ENCODE results near the gene CPTP.

DNA sequence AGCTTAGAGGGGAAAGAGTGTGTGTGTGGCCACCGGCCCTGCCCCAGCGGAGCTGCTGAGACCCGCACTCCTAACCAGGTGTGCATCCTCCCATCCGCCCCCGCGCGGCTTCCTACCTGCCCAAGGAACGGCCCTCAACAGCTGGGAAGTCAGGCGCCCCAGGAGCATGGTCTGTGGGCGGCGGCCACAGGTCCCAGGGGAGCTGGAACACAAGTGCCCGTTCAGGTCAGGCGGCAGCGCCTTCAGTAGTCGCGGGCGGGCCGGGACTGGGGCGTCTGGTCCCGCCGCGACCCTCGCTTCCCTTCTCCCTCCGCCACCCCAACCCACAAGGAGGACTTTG, 50.0 kb downstream of the CPTP start:
- TF ChIP-seq, protein P1, sequence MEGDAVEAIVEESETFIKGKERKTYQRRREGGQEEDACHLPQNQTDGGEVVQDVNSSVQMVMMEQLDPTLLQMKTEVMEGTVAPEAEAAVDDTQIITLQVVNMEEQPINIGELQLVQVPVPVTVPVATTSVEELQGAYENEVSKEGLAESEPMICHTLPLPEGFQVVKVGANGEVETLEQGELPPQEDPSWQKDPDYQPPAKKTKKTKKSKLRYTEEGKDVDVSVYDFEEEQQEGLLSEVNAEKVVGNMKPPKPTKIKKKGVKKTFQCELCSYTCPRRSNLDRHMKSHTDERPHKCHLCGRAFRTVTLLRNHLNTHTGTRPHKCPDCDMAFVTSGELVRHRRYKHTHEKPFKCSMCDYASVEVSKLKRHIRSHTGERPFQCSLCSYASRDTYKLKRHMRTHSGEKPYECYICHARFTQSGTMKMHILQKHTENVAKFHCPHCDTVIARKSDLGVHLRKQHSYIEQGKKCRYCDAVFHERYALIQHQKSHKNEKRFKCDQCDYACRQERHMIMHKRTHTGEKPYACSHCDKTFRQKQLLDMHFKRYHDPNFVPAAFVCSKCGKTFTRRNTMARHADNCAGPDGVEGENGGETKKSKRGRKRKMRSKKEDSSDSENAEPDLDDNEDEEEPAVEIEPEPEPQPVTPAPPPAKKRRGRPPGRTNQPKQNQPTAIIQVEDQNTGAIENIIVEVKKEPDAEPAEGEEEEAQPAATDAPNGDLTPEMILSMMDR (IDR thresholded peaks at IDR 0.05), result no peak
- TF ChIP-seq POLR2AphosphoS5 (IDR thresholded peaks at IDR 0.05; ENCODE audit: insufficient read depth in 1 of 2, low read depth in 1 of 2) (no peak), POLR2A (IDR thresholded peaks at IDR 0.05) (no peak)
